ENCODE data around the gene FAM170B.

- TF ChIP-seq CTCF (IDR thresholded peaks at IDR 0.05 in 8 of 11, conservative IDR thresholded peaks at IDR 0.05 in 3 of 11) (no peak), POLR2A (IDR thresholded peaks at IDR 0.05) (no peak)
These were observed 34.3 kb upstream of the FAM170B start for GRCh38 chr10:49168171-49168540.
